ENCODE results near the gene RBFOX2.
"Not testable (repeated sequence)": the region's sequence is repeated elsewhere in the genome, so short reads cannot be mapped to it uniquely, and the experiment has no call there.

Gene RBFOX2

DNA sequence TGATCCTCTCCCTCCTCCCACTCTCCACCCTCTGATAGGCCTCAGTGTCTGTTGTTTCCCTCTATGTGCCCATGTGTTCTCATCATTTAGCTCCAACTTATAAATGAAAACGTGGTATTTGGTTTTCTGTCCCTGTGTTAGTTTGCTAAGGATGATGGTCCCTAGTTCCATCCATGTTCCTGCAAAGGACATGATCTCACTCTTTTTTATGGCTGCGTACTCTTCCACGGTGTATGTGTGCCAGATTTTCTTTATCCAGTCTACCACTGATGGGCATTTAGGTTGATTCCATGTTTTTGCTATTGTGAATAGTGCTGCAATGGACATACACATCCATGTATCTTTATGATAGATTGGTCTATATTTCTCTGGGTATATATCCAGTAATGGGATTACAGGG, 15.9 kb upstream of the RBFOX2 start:
- not testable (repeated sequence) for DNase-seq (ENCODE audit: low spot score)

GRCh38 chr22:36042240-36042639, 13.6 kb upstream of the RBFOX2 start:
- no peak for DNase-seq (ENCODE audit: low spot score)

GRCh38 chr22:36039125-36039524, 10.5 kb upstream of the RBFOX2 start:
- no peak for DNase-seq (ENCODE audit: low spot score)

GRCh38 chr22:36037102-36037758, 8.6 kb upstream of the RBFOX2 start:
- DNase-seq (ENCODE audit: low spot score) = no peak

- peak; percentile 87 for DNase-seq (ENCODE audit: low spot score)
Measured at GRCh38 chr22:36036167-36036624, 7.6 kb upstream of the RBFOX2 start.

DNA sequence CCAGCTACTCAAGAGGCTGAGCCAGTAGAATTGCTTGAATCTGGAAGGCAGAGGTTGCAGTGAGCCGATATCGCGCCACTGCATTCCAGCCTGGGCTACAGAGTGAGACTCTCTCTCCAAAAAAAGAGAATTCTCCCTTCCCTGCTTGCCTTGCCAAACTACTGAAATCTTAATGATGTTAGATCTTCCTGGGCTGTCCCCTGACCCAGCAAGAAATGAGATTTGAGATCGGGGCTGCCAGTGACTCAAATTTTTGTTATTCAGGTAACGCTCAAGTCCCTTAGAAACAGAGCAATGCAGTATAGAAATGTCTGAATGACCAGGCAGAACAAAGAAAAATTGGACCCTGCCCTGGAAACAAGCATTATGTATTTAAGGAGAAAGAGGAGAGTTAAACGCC, 4.0 kb upstream of the RBFOX2 start:
- DNase-seq (ENCODE audit: low spot score) = no peak

DNA sequence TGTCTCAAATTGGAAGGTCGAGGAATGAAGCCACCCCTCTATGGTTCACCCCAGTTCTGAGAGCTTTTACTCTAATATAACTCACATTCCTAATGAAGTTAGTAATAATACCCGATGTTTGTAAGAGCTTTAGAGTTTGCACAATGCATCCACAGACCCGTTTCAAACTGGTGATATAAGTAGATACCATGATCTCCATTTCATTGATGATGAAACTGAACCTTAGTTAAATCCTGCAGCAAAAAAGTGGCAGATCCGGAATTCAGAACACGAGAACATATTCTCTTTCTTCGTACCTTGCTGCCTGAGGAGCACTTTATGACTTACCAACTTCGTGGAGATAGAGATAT, 757 bp upstream of the RBFOX2 start:
- no peak for DNase-seq (ENCODE audit: low spot score)

- DNase-seq (ENCODE audit: low spot score) = no peak
Measured at GRCh38 chr22:36027935-36028645, 534 bp downstream of the RBFOX2 start.

GRCh38 chr22:36027579-36027934, 1.1 kb downstream of the RBFOX2 start:
- no peak for DNase-seq (ENCODE audit: low spot score)

GRCh38 chr22:36026741-36027140, 1.9 kb downstream of the RBFOX2 start:
- DNase-seq (ENCODE audit: low spot score) = no peak

- no peak for DNase-seq (ENCODE audit: low spot score)
Measured at GRCh38 chr22:36022697-36023096, 5.9 kb downstream of the RBFOX2 start.

- no peak for DNase-seq (ENCODE audit: low spot score)
Measured at GRCh38 chr22:36022162-36022561, 6.5 kb downstream of the RBFOX2 start.

GRCh38 chr22:36021606-36022153, 6.9 kb downstream of the RBFOX2 start:
- peak; percentile 58 for DNase-seq (ENCODE audit: low spot score)

GRCh38 chr22:36020865-36021264, 7.8 kb downstream of the RBFOX2 start:
- not testable (repeated sequence) for DNase-seq (ENCODE audit: low spot score)

DNA sequence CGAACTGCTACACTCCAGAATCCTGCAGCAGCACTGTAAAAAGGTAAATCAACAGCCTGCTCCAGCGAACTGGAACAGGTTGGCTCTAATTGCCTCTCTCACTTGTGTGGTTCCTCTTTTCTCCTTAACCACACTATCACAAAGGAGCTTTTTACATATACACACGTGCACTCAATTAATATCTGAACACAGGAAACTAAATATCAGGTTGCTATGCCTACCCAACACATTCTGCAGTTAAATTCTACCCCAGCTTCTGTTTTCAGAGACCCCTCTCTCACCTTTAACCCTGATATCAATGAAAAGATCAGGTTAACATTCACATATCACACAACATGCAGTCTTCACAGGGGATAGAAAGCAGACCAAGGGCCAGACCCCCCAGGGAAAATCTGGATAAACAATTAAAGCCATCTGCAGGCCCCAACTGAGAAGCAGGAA, 11.0 kb downstream of the RBFOX2 start:
- DNase-seq (ENCODE audit: low spot score) = peak; percentile 88

DNA sequence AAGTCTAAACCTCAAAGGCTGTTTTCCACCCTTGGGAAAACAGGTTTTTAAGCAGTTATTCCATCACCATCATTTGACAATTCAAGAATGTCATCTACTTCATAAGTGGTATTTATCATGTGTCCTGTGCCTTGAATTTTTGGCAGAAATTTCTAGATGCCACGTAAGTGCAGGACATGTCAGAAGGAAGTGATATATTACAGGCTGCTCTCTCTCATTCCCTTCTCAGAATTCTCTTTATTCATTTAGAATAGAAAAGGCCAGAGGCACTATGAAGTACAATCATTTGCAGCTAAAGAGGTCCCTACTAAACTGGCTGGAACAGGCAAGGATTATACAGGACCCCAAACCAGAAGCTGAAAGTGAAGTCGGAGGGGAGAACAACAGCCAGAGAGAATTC, 11.9 kb downstream of the RBFOX2 start:
- DNase-seq (ENCODE audit: low spot score) = no peak

- DNase-seq (ENCODE audit: low spot score) = no peak
Measured at GRCh38 chr22:36015811-36016529, 12.7 kb downstream of the RBFOX2 start.

GRCh38 chr22:36015155-36015810, 13.3 kb downstream of the RBFOX2 start:
- DNase-seq (ENCODE audit: low spot score) = no peak

GRCh38 chr22:36014546-36015074, 14.0 kb downstream of the RBFOX2 start:
- no peak for DNase-seq (ENCODE audit: low spot score)

GRCh38 chr22:36012332-36012731, 16.3 kb downstream of the RBFOX2 start:
- no peak for DNase-seq (ENCODE audit: low spot score)

GRCh38 chr22:36010882-36011281, 17.7 kb downstream of the RBFOX2 start:
- DNase-seq (ENCODE audit: low spot score) = peak; percentile 87

- DNase-seq (ENCODE audit: low spot score) = peak; percentile 90
Measured at GRCh38 chr22:36010090-36010489, 18.5 kb downstream of the RBFOX2 start.
